PFSK-1 (cell line): Measurements from ENCODE around the gene IFT88.

ENCODE experiments used
- POLR2AphosphoS5 ChIP-seq: IDR thresholded peaks from 2 replicates; pipeline ENCODE4 v1.6.1; 2012; ENCODE audit warnings: low read depth, mild to moderate bottlenecking, control low read depth, low read length, moderate library complexity
- SIN3A ChIP-seq: IDR thresholded peaks from 2 replicates; pipeline ENCODE4 v1.6.1; 2012; ENCODE audit warnings: mild to moderate bottlenecking, low read length, moderate library complexity, borderline replicate concordance; ENCODE audit not compliant: insufficient read depth

GRCh38 chr13:20594280-20594679 lies 27.3 kb downstream of the IFT88 start:
- TF ChIP-seq POLR2AphosphoS5 (no peak), SIN3A (no peak)
